GM19397 (cell line): Measurements from ENCODE around the gene TCERG1L.

ENCODE experiments used
- ATAC-seq: cut with Tn5 transposase; IDR thresholded peaks from one replicate; pipeline ENCODE4 v1.9.1; 2021; ENCODE audit warnings: mild to moderate bottlenecking, moderate library complexity; ENCODE audit not compliant: unreplicated experiment

Gene TCERG1L

GRCh38 chr10:131077031-131077430 is 234.5 kb downstream of the TCERG1L start:
- ATAC-seq = no peak

GRCh38 chr10:131076356-131076755 is 235.2 kb downstream of the TCERG1L start:
- no peak for ATAC-seq

GRCh38 chr10:131075218-131075770 is 236.2 kb downstream of the TCERG1L start:
- ATAC-seq = no peak

GRCh38 chr10:131074682-131075081 is 236.8 kb downstream of the TCERG1L start:
- no peak for ATAC-seq

GRCh38 chr10:131073469-131074035 is 238.0 kb downstream of the TCERG1L start:
- no peak for ATAC-seq

- no peak for ATAC-seq
Observed at GRCh38 chr10:131072651-131073468, 238.7 kb downstream of the TCERG1L start.

GRCh38 chr10:131071721-131072120 is 239.8 kb downstream of the TCERG1L start:
- ATAC-seq = no peak

GRCh38 chr10:131070856-131071255 is 240.7 kb downstream of the TCERG1L start:
- no peak for ATAC-seq

- no peak for ATAC-seq
Observed at GRCh38 chr10:131068760-131069159, 242.8 kb downstream of the TCERG1L start.

GRCh38 chr10:131068311-131068710 is 243.2 kb downstream of the TCERG1L start:
- ATAC-seq = no peak

- no peak for ATAC-seq
Observed at GRCh38 chr10:131067690-131068089, 243.8 kb downstream of the TCERG1L start.

GRCh38 chr10:131065673-131066305 is 245.7 kb downstream of the TCERG1L start:
- ATAC-seq = no peak

GRCh38 chr10:131063311-131063710 is 248.2 kb downstream of the TCERG1L start:
- ATAC-seq = no peak

GRCh38 chr10:131062621-131063260 is 248.8 kb downstream of the TCERG1L start:
- no peak for ATAC-seq

GRCh38 chr10:131061216-131061615 is 250.3 kb downstream of the TCERG1L start:
- no peak for ATAC-seq

- ATAC-seq = no peak
Observed at GRCh38 chr10:131059881-131060280, 251.6 kb downstream of the TCERG1L start.

GRCh38 chr10:131058799-131059198 is 252.7 kb downstream of the TCERG1L start:
- no peak for ATAC-seq

GRCh38 chr10:131056781-131057180 is 254.7 kb downstream of the TCERG1L start:
- no peak for ATAC-seq

GRCh38 chr10:131056091-131056579 is 255.4 kb downstream of the TCERG1L start:
- no peak for ATAC-seq

GRCh38 chr10:131055437-131055836 is 256.1 kb downstream of the TCERG1L start:
- no peak for ATAC-seq

GRCh38 chr10:131053192-131053591 is 258.3 kb downstream of the TCERG1L start:
- ATAC-seq = no peak
